Sigmoid colon (tissue), 7 donors: ENCODE data around the gene PPP1R7. TPM values are rescaled to one million over a fixed set of nuclear protein-coding genes. Genes with fewer than 3 reads are reported as not detected.

Experiments used
- DNase-seq: peaks from one replicate; pipeline ENCODE4 v3.0.0-alpha.2; 2019
- H3K27ac ChIP-seq, 4 donors: fragments of 200-600 bp; sonication (generic); one replicate each; pipeline ENCODE4 v1.5.1; 2016 to 2019; ENCODE audit warnings: mild to moderate bottlenecking in 1 of 4
- H3K27me3 ChIP-seq, 3 donors: fragments of 200-600 bp; sonication (generic); one replicate each; pipeline ENCODE4 v1.5.1; 2019; ENCODE audit warnings: mild to moderate bottlenecking in 1 of 3
- H3K36me3 ChIP-seq, 4 donors: fragments of 200-600 bp; sonication (generic); one replicate each; pipeline ENCODE4 v1.5.1; 2016 to 2019
- H3K4me1 ChIP-seq, 4 donors: fragments of 200-600 bp; sonication (generic); one replicate each; pipeline ENCODE4 v1.5.1; 2017 to 2019
- H3K4me3 ChIP-seq, 4 donors: fragments of 200-600 bp; sonication (generic); one replicate each; pipeline ENCODE4 v1.5.1; 2017 to 2019; ENCODE audit warnings: mild to moderate bottlenecking in 2 of 4, moderate library complexity in 1 of 4
- H3K9me3 ChIP-seq, 4 donors: fragments of 200-600 bp in 3 of 4; sonication (generic) in 3 of 4; one replicate each; pipeline versions ENCODE4 v1.5.1 to v1.6.1; 2013 to 2019
- CTCF ChIP-seq, 4 experiments: fragments of 450-650 bp in 3 of 4; fragments of 200-600 bp in 1 of 4; IDR thresholded peaks; one replicate each; pipeline ENCODE4 v1.5.1; 2016 to 2019; ENCODE audit warnings: antibody characterized with exemption in 4 of 4, mild to moderate bottlenecking in 3 of 4, moderate library complexity in 2 of 4
- EP300 ChIP-seq, 4 donors: sonication (generic); formaldehyde crosslinking; IDR thresholded peaks; one replicate each; pipeline ENCODE4 v1.6.1; 2017; ENCODE audit warnings: antibody characterized with exemption in 4 of 4
- POLR2A ChIP-seq, 2 donors: fragments of 450-650 bp; IDR thresholded peaks; one replicate each; pipeline ENCODE4 v1.6.1; 2016; ENCODE audit warnings: antibody characterized with exemption in 2 of 2, mild to moderate bottlenecking in 2 of 2, moderate library complexity in 2 of 2
- POLR2AphosphoS5 ChIP-seq, 4 donors: sonication (generic); formaldehyde crosslinking; IDR thresholded peaks; one replicate each; pipeline ENCODE4 v1.6.1; 2017; ENCODE audit warnings: antibody characterized with exemption in 4 of 4
- WGBS, 2 donors: extraction: QIAGEN DNeasy Blood & Tissue Kit; methylation state at CpG; one replicate each; pipeline ENCODE4 v1.1.7; 2013; 5-methylcytosine and 5-hydroxymethylcytosine counted together
- intact Hi-C: fragments of 100-400 bp; cut with DNase I; formaldehyde crosslinking; loops from one replicate; pipeline ENCODE4 v1.15.1; 2023
- polyA plus RNA-seq, 3 donors: library from polyadenylated mRNA; stranded (reverse); fragments of 200-250 nt; gene quantifications; one replicate each; pipeline ENCODE4 v1.2.3, GENCODE V29; 2013
- total RNA-seq, 4 donors: library from RNA; depleted of rRNA; stranded (reverse); fragments of >200 nt; gene quantifications; one replicate each; pipeline ENCODE4 v1.1.0, GENCODE V29; 2016
- donor health status: healthy with polysubstance abuse.
- donor health status: Bipolar disorder and iron deficiency.
- donor health status: healthy.

The PPP1R7 gene
- total and polyA plus RNA-seq, 7 donors = 41.3 to 89.7 (median 63.5) TPM

DNA sequence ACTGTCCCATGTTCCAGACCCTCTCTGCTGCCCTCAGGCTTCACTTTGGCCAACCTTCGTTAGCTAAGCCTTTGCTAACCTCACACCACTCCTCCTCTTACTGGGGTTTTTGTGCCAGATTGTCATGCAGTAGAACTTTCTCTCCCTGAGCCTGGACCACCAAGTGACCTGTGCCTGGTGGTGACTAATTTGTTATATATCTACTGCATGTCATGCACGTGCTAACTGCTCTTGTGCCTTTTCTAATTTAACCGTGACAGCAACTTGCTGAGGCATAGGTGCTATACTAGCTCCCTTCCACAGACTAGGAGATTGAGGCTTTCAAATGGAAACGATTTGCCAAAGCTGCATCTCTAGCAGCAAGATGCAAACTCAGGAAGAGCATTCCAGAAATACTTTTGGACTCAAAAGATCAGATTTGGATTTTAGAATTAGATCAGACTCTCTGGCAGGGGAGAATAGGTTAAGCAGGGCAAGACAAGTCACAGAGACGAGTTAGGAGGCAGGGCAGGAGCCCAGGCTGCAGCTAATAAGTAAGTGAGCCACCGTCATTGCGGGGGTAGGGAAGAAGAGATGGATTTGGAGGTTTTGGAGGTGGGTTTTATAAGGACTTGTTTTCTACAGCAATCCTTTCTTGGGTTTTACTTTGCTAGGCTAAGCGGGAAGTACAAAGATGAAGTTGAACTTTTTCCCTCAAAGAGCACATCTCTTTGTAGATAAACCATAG is 1.8 kb downstream of the PPP1R7 start:
- no peak overlapping the region for H3K27ac ChIP-seq
- H3K4me3 ChIP-seq = no peak overlapping the region
- DNase-seq = no peak
- intact Hi-C loops = loop anchor here (2.0 to 5.0 kb wide), 2 partner anchors 49 to 160 kb away; partner anchors contain the start of gene MTERF4
- peaks cover 0 to 30% (median 15%) of the 10 kb centered on the region in 4 donors for H3K4me1 ChIP-seq
- TF ChIP-seq POLR2A (IDR thresholded peaks at IDR 0.05) = no peak
- no peak for TF ChIP-seq CTCF (IDR thresholded peaks at IDR 0.05)
- no peak for TF ChIP-seq EP300 (IDR thresholded peaks at IDR 0.05)
- TF ChIP-seq POLR2AphosphoS5 (IDR thresholded peaks at IDR 0.05) = no peak
- peaks cover 0 to 14% (median 0%) of the 10 kb centered on the region in 4 donors for H3K36me3 ChIP-seq
- no peaks in the 10 kb centered on the region for H3K9me3 ChIP-seq
- WGBS, 2 donors = 84 to 86% methylated on average over 8 of the region's 8 CpGs
- no peaks in the 10 kb centered on the region for H3K27me3 ChIP-seq

GRCh38 chr2:241153616-241154015 is 3.3 kb downstream of the PPP1R7 start:
- no peak for DNase-seq
- H3K4me1 ChIP-seq = peaks cover 0 to 26% (median 11%) of the 10 kb centered on the region in 4 donors
- TF ChIP-seq POLR2AphosphoS5 (IDR thresholded peaks at IDR 0.05) (no peak), CTCF (IDR thresholded peaks at IDR 0.05) (no peak), POLR2A (IDR thresholded peaks at IDR 0.05) (no peak), EP300 (IDR thresholded peaks at IDR 0.05) (no peak)
- no peak overlapping the region for H3K4me3 ChIP-seq
- peaks cover 6 to 25% (median 10%) of the 10 kb centered on the region in 4 donors for H3K36me3 ChIP-seq
- H3K9me3 ChIP-seq = no peaks in the 10 kb centered on the region
- no peak overlapping the region for H3K27ac ChIP-seq
- WGBS, 2 donors = 90% methylated on average over 7 of the region's 7 CpGs
- intact Hi-C loops = loop anchor here (5.0 kb wide), 1 partner anchor 159 kb away; no protein-coding TSS in a partner anchor
- no peaks in the 10 kb centered on the region for H3K27me3 ChIP-seq

DNA sequence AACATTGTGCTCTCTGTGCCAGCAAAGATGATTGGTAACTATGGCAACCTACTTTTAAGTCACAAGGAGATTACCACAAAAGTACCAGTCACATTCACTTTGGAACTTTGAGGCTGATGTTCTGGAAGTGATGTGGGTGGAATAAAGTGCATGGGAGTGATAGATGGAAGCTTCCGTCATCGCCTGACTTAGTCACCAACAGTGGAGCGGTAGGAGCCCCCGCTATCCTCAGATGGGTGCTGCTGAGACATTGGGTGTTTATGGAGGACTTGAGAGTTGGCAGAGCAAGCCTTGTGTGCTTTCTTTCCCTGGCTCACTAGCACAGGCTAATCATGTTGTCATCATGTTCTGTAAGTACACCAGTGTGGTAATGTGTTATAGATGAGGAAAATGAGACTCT is 4.6 kb downstream of the PPP1R7 start:
- Histone ChIP-seq H3K4me1 (peaks cover 0 to 18% (median 7%) of the 10 kb centered on the region in 4 donors), H3K36me3 (peaks cover 12 to 38% (median 21%) of the 10 kb centered on the region in 4 donors), H3K27me3 (no peaks in the 10 kb centered on the region), H3K4me3 (no peak overlapping the region), H3K9me3 (no peaks in the 10 kb centered on the region), H3K27ac (no peak overlapping the region)
- DNase-seq = no peak
- intact Hi-C loops = loop anchor here (5.0 kb wide), 1 partner anchor 157 kb away; no protein-coding TSS in a partner anchor
- 95% methylated on average over 4 of the region's 4 CpGs for WGBS, 2 donors
- TF ChIP-seq EP300 (IDR thresholded peaks at IDR 0.05) = no peak
- no peak for TF ChIP-seq POLR2AphosphoS5 (IDR thresholded peaks at IDR 0.05)
- TF ChIP-seq CTCF (IDR thresholded peaks at IDR 0.05) = no peak
- no peak for TF ChIP-seq POLR2A (IDR thresholded peaks at IDR 0.05)

DNA sequence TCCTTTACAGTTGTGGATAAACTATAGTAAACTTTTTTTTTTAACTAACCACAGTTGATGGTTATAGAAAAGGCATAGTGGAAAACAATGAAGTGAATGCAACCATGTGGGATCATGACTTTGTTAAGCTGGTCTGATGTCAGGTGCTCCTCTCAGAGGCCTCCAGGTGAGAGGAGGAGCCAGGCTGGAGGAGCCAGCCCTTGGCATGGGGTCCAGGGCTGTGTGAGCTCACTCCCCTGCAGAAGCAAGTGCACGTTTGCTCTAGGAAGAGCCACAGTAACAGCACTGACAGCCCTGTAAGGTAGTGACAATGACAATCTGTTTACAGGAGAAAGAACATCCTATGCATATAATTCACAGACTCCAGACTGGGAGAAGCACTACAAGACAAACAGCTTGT is 5.7 kb downstream of the PPP1R7 start:
- intact Hi-C loops = no loop called here
- WGBS, 2 donors = 77 to 78% methylated on average over 1 of the region's 1 CpG
- TF ChIP-seq EP300 (IDR thresholded peaks at IDR 0.05) (no peak), POLR2AphosphoS5 (IDR thresholded peaks at IDR 0.05) (no peak), POLR2A (IDR thresholded peaks at IDR 0.05) (no peak), CTCF (IDR thresholded peaks at IDR 0.05) (no peak)
- no peaks in the 10 kb centered on the region for H3K9me3 ChIP-seq
- H3K4me1 ChIP-seq = peaks cover 0 to 12% (median 5%) of the 10 kb centered on the region in 4 donors
- H3K27me3 ChIP-seq = no peaks in the 10 kb centered on the region
- H3K36me3 ChIP-seq = peaks cover 12 to 45% (median 21%) of the 10 kb centered on the region in 4 donors
- H3K27ac ChIP-seq = no peak overlapping the region
- no peak overlapping the region for H3K4me3 ChIP-seq
- DNase-seq = no peak
